ENCODE data around the gene KLK4. TPM values are rescaled to one million over a fixed set of nuclear protein-coding genes. Genes with fewer than 3 reads are reported as not detected.

The KLK4 gene
- total and polyA plus RNA-seq, 2 of the 13 experiments (the other 11 are each of a cell fraction or from before 2014, with no cell fraction given), result not detected

DNA sequence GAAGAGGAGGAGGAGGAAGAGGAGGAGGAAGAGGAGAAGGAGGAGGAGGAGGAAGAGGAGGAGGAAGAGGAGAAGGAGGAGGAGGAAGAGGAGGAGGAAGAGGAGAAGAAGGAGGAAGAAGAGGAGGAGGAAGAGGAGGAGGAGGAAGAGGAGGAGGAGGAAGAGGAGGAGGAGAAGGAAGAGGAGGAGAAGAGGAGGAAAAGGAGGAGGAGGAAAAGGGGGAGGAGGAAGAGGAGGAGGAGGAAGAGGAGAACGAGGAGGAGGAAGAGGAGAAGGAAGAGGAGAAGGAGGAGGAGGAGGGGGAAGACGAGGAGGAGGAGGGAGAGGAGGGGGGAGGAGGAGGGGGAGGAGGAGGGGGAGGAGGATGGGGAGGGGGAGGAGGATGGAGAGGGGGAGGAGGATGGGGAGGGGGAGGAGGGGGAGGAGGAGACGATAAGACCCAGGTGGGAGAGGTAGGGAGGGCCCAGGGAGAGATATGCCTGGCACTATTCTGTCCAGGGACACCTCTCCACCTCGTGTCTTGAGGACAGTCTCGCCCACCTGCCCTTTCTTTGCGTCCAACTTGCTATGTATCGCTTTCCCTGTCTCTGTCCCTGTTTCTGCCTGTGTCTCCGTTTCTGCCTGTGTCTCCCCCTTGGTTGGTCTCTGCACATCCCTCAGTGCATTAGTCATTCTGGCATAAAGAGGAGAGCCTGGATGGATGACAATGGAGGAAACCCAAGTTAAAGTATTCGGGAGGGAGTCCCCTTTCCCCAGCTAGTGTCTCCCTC, 48.7 kb upstream of the KLK4 start:
- no peaks in the 10 kb centered on the region for H3K79me2 ChIP-seq (ENCODE audit: insufficient read depth, low read length)
- ChIA-PET CTCF (ENCODE audit: low intra/inter-chr PET ratio, low total read pairs) (no interaction called here), POLR2A (no interaction called here)
- peaks cover 0 to 6% of the 10 kb centered on the region in 2 experiments; a peak in 1 of 5 replicates for H3K27me3 ChIP-seq (ENCODE audit: control insufficient read depth in 1 of 2, insufficient read depth in 2 of 2, low read length in 2 of 2)
- H3K9me3 ChIP-seq (ENCODE audit: low read length), result no peaks in the 10 kb centered on the region
- DNase-seq (ENCODE audit: low spot score) (no peak), FAIRE-seq (no peak), ATAC-seq (no peak)
- H4K20me1 ChIP-seq (ENCODE audit: insufficient read depth, low read length), result no peaks in the 10 kb centered on the region
- TF ChIP-seq ZNF224 (CRISPR knock-in tag; IDR thresholded peaks at IDR 0.05) (no peak), SP1 (IDR thresholded peaks at IDR 0.05) (no peak), SP1 (CRISPR knock-in tag; IDR thresholded peaks at IDR 0.05) (no peak), ZNF329 (CRISPR knock-in tag; IDR thresholded peaks at IDR 0.05; ENCODE audit: low read depth) (no peak), RXRB (CRISPR knock-in tag; IDR thresholded peaks at IDR 0.05; ENCODE audit: borderline replicate concordance) (no peak), ZSCAN30 (CRISPR knock-in tag; IDR thresholded peaks at IDR 0.05) (no peak), TP53 (CRISPR knock-in tag; conservative IDR thresholded peaks at IDR 0.05) (no peak), HCFC1 (IDR thresholded peaks at IDR 0.05; ENCODE audit: low read depth, low read length) (no peak), ZNF282 (IDR thresholded peaks at IDR 0.05; ENCODE audit: partially characterized antibody) (no peak), ZNF335 (CRISPR knock-in tag; IDR thresholded peaks at IDR 0.05) (no peak), KDM6A (CRISPR knock-in tag; IDR thresholded peaks at IDR 0.05; ENCODE audit: low read depth) (no peak)
- TF ChIP-seq, protein P1, sequence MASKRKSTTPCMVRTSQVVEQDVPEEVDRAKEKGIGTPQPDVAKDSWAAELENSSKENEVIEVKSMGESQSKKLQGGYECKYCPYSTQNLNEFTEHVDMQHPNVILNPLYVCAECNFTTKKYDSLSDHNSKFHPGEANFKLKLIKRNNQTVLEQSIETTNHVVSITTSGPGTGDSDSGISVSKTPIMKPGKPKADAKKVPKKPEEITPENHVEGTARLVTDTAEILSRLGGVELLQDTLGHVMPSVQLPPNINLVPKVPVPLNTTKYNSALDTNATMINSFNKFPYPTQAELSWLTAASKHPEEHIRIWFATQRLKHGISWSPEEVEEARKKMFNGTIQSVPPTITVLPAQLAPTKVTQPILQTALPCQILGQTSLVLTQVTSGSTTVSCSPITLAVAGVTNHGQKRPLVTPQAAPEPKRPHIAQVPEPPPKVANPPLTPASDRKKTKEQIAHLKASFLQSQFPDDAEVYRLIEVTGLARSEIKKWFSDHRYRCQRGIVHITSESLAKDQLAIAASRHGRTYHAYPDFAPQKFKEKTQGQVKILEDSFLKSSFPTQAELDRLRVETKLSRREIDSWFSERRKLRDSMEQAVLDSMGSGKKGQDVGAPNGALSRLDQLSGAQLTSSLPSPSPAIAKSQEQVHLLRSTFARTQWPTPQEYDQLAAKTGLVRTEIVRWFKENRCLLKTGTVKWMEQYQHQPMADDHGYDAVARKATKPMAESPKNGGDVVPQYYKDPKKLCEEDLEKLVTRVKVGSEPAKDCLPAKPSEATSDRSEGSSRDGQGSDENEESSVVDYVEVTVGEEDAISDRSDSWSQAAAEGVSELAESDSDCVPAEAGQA (IDR thresholded peaks at IDR 0.05; ENCODE audit: low read depth), result no peak
- TF ChIP-seq, protein P1 (CRISPR knock-in tag; IDR thresholded peaks at IDR 0.05; ENCODE audit: borderline replicate concordance), result no peak
- TF ChIP-seq, protein P2, sequence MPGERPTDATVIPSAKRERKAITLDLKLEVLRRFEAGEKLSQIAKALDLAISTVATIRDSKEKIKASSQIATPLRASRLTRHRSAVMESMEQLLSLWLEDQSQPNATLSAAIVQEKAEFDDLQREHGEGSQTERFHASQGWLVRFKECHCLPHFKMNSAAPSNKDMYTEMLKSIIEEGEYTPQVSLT (CRISPR knock-in tag; IDR thresholded peaks at IDR 0.05; ENCODE audit: borderline replicate concordance, low read depth), result no peak
- 2% methylated on average over 9 of the region's 9 CpGs for WGBS (ENCODE audit: low lambda C conversion rate)
- BruUV-seq (replicated peaks), result no TSS peak
- H3K4me3 ChIP-seq (replicated peaks in 1 of 3; ENCODE audit: insufficient read depth in 1 of 3, low read depth in 2 of 3, low read length in 3 of 3), result no peak overlapping the region
- in situ Hi-C loops (cut with HindIII; ENCODE audit: extremely low pct_ligation_motif_present, low pct_unique_long_range_greater_than_20kb), result no loop called here
- no peak overlapping the region for H3K9ac ChIP-seq (ENCODE audit: insufficient read depth, low read depth, low read length)
- no peak overlapping the region for H2AFZ ChIP-seq (ENCODE audit: low read length)
- no peaks in the 10 kb centered on the region for H3K4me1 ChIP-seq (ENCODE audit: insufficient read depth, low read length)
- intact Hi-C loops (cut with micrococcal nuclease; ENCODE audit: unreplicated experiment), result no loop called here
- H3K36me3 ChIP-seq (replicated peaks in 1 of 2; ENCODE audit: control insufficient read depth in 1 of 2, insufficient read depth in 2 of 2, low read length in 2 of 2), result no peaks in the 10 kb centered on the region
- H3K27ac ChIP-seq (ENCODE audit: extremely low read length, insufficient read depth, low read length), result no peak overlapping the region
- H3K4me2 ChIP-seq (ENCODE audit: low read depth, low read length), result no peak overlapping the region
